Activated naive CD8-positive, alpha-beta T cell (primary cell): ENCODE data around the gene POLD3.

Experiments
- H3K27ac Mint-ChIP-seq: one replicate; pipeline ENCODE4 v1.8.0; 2021; ENCODE audit warnings: mixed read lengths
- H3K27me3 Mint-ChIP-seq: one replicate; pipeline ENCODE4 v1.8.0; 2021; ENCODE audit warnings: mixed read lengths
- H3K36me3 Mint-ChIP-seq: one replicate; pipeline ENCODE4 v1.8.0; 2021; ENCODE audit warnings: mixed read lengths
- H3K4me1 Mint-ChIP-seq: one replicate; pipeline ENCODE4 v1.8.0; 2021; ENCODE audit warnings: low read depth, mixed read lengths
- H3K4me3 Mint-ChIP-seq: one replicate; pipeline ENCODE4 v1.8.0; 2021; ENCODE audit warnings: mild to moderate bottlenecking, mixed read lengths
- H3K9me3 Mint-ChIP-seq: one replicate; pipeline ENCODE4 v1.8.0; 2021; ENCODE audit warnings: low read depth, mixed read lengths

The POLD3 gene

GRCh38 chr11:74608431-74608830 lies 16.0 kb downstream of the POLD3 start:
- no peak overlapping the region for H3K27ac Mint-ChIP-seq
- no peaks in the 10 kb centered on the region for H3K9me3 Mint-ChIP-seq
- H3K4me3 Mint-ChIP-seq, result no peak overlapping the region
- peaks cover 17% of the 10 kb centered on the region for H3K36me3 Mint-ChIP-seq
- H3K4me1 Mint-ChIP-seq, result peaks cover 5% of the 10 kb centered on the region
- H3K27me3 Mint-ChIP-seq, result no peaks in the 10 kb centered on the region

DNA sequence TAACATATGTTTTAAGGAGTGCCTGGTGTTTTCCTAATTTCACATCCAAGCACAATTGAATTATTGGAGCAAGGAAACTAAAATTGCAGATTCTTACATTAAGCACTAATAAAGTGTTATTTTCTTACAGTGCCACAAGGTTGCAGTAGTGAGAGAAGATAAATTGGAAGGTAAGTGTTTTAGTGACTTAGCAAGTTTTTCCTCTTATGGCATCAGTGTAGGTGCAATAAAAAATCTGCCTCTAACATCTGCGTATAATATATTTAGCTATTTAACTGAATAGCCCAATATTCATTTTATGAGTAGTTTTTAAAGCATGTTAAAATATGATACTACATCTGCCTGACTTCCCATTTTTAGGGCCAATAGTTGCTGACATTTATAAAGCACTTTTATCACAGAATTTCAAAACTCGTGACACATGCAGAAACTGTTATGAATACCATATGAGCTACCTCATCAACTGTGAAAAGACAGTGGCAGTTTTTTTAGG lies 19.0 kb downstream of the POLD3 start:
- peaks cover 14% of the 10 kb centered on the region for H3K36me3 Mint-ChIP-seq
- no peaks in the 10 kb centered on the region for H3K9me3 Mint-ChIP-seq
- peaks cover 2% of the 10 kb centered on the region for H3K4me1 Mint-ChIP-seq
- no peaks in the 10 kb centered on the region for H3K27me3 Mint-ChIP-seq
- H3K4me3 Mint-ChIP-seq, result no peak overlapping the region
- H3K27ac Mint-ChIP-seq, result no peak overlapping the region

DNA sequence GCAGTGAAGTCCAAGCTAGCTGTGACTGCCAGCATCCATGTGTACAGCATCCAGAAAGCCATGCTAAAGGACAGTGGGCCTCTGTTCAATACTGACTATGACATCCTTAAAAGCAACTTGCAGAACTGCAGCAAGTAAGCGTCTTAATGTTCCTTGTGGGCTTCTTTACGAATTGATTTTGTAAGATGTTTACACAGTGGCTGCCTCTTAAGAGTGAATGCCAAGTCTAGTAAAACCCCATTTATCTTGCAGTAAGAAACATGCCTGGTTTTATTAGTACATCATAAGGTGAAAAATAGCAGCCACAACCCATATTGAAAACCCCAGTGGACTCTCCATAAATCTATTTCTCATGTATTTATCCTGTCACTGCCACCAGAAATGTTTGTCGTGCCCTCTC lies 20.5 kb downstream of the POLD3 start:
- no peaks in the 10 kb centered on the region for H3K27me3 Mint-ChIP-seq
- peaks cover 1% of the 10 kb centered on the region for H3K4me1 Mint-ChIP-seq
- H3K9me3 Mint-ChIP-seq, result no peaks in the 10 kb centered on the region
- peaks cover 18% of the 10 kb centered on the region for H3K36me3 Mint-ChIP-seq
- no peak overlapping the region for H3K4me3 Mint-ChIP-seq
- no peak overlapping the region for H3K27ac Mint-ChIP-seq

- peaks cover 17% of the 10 kb centered on the region for H3K36me3 Mint-ChIP-seq
- H3K4me1 Mint-ChIP-seq, result no peaks in the 10 kb centered on the region
Observed at GRCh38 chr11:74615311-74615710, 22.9 kb downstream of the POLD3 start.

DNA sequence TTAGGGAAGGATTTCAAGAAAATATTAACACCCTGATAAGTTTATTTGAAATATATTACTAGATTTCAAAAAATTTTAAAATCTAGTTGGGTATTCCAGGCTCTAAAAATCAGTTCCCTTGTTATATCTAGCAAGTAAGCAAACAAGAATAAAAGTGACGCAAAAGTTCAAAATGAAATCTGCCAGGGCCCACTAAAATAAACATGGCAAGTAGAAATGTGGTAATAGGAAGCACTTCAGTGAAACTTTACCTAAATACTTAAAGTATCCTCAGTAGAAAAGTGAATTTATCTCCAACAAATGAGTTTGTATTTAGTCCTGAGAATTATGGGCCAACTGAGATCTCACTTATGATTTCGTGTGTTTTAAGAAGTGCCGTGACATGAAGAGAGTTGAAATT lies 23.6 kb downstream of the POLD3 start:
- Mint-ChIP-seq H3K4me3 (no peak overlapping the region), H3K27me3 (no peaks in the 10 kb centered on the region), H3K4me1 (no peaks in the 10 kb centered on the region), H3K27ac (no peak overlapping the region), H3K36me3 (peaks cover 17% of the 10 kb centered on the region), H3K9me3 (no peaks in the 10 kb centered on the region)

More at GRCh38 chr11:74615311-74615710, 22.9 kb downstream of the POLD3 start:
- H3K4me3 Mint-ChIP-seq, result no peak overlapping the region
- H3K9me3 Mint-ChIP-seq, result no peaks in the 10 kb centered on the region
- no peak overlapping the region for H3K27ac Mint-ChIP-seq
- no peaks in the 10 kb centered on the region for H3K27me3 Mint-ChIP-seq

- no peak overlapping the region for H3K4me3 Mint-ChIP-seq
Observed at GRCh38 chr11:74620531-74620930, 28.1 kb downstream of the POLD3 start.

DNA sequence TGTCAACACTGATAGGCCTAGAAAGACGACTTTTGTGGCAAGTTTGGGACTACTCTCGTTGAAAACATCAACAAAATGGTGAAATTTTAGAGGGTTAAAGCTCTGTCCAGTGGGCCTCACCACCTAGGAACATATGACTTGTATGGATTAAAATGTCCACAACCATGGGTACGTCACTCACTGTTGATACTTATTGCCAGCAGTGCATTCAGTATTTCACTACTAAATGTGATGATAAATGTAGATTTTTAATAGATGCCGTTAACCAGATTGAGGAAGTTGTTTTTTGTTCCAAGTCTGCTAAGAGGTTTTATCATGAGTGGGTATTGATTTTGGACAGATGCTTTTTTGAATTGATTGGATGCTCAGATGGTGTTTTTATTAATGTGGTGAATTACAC lies 33.7 kb downstream of the POLD3 start:
- no peaks in the 10 kb centered on the region for H3K27me3 Mint-ChIP-seq
- H3K27ac Mint-ChIP-seq, result no peak overlapping the region
- no peak overlapping the region for H3K4me3 Mint-ChIP-seq
- no peaks in the 10 kb centered on the region for H3K4me1 Mint-ChIP-seq
- H3K36me3 Mint-ChIP-seq, result peaks cover 22% of the 10 kb centered on the region
- H3K9me3 Mint-ChIP-seq, result no peaks in the 10 kb centered on the region

More at GRCh38 chr11:74620531-74620930, 28.1 kb downstream of the POLD3 start:
- H3K27ac Mint-ChIP-seq, result no peak overlapping the region
- peaks cover 18% of the 10 kb centered on the region for H3K36me3 Mint-ChIP-seq
- H3K27me3 Mint-ChIP-seq, result no peaks in the 10 kb centered on the region
- H3K9me3 Mint-ChIP-seq, result no peaks in the 10 kb centered on the region
- no peaks in the 10 kb centered on the region for H3K4me1 Mint-ChIP-seq

- Mint-ChIP-seq H3K27ac (no peak overlapping the region), H3K4me3 (no peak overlapping the region), H3K9me3 (no peaks in the 10 kb centered on the region), H3K4me1 (no peaks in the 10 kb centered on the region), H3K27me3 (no peaks in the 10 kb centered on the region), H3K36me3 (peaks cover 19% of the 10 kb centered on the region)
Observed at GRCh38 chr11:74626604-74627003, 34.2 kb downstream of the POLD3 start.

- Mint-ChIP-seq H3K4me3 (no peak overlapping the region), H3K4me1 (no peaks in the 10 kb centered on the region), H3K36me3 (peaks cover 16% of the 10 kb centered on the region), H3K9me3 (no peaks in the 10 kb centered on the region), H3K27me3 (no peaks in the 10 kb centered on the region), H3K27ac (no peak overlapping the region)
Observed at GRCh38 chr11:74627381-74627780, 35.0 kb downstream of the POLD3 start.

DNA sequence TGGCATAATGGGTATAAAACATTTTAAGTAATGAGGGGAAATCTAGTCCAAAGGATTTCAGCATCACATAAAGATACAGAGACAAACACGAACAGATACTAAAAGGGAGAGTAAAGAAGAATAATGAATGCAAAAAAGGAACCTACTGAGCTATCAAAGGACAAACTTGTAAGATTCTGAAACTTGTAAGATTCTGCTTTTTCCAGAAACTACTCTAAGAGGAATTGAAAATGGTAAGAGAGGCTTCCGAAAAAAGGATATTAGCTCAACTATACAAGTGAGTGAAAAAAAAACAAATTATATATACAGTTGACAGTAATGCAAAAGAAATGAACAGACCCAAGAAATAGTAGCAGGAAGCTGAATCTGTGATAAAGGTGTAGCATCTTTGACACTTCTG lies 37.7 kb downstream of the POLD3 start:
- Mint-ChIP-seq H3K36me3 (peaks cover 15% of the 10 kb centered on the region), H3K9me3 (no peaks in the 10 kb centered on the region), H3K27ac (no peak overlapping the region), H3K4me3 (no peak overlapping the region), H3K4me1 (no peaks in the 10 kb centered on the region), H3K27me3 (no peaks in the 10 kb centered on the region)

DNA sequence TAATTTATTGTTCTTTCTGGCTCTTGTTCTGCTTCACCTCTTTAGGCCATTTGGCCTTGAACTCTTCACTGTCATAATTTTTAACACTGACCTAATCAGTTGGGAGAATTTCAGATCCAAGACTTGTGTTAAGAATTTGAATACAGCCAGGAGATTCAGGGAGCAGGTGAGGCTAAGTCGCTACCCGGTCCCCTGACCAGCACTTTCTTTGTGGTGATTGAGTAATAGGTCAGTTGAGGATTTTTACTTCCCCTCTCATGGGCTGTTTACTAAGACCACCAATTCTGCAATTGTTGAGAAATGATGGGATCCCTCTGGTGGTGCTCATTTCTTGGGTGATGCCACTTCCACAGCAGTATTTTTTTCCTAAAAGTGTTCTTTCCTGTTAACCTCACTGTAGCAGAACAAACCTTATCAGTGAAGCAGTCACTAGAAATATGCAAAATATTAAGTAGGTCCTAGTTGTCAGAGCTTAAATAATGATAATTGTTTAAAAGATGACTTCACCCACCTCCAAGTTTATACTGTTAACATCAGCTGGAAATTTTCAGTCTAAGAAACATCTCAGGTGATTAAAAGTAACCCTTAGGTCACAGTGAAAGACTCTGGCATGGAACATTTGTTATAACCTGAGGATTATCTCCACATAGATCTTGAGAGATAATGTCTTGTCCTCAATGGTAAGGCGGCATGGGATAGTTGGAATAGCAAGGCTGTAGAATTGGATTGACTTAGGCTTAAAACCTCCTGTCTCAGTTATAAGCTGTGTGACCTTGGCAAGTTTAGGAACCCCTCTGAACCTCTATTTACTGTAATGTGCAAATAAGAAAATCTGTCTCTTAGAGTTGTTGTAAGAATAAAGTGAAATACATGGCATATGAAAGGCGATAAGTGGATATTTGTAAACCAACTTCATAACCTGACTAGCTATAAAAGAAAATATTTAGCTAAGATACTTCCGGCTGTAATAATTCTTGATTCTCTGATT lies 41.3 kb downstream of the POLD3 start:
- Mint-ChIP-seq H3K9me3 (no peaks in the 10 kb centered on the region), H3K36me3 (peaks cover 22% of the 10 kb centered on the region), H3K27me3 (no peaks in the 10 kb centered on the region), H3K4me1 (peaks cover 12% of the 10 kb centered on the region), H3K27ac (no peak overlapping the region), H3K4me3 (no peak overlapping the region)

GRCh38 chr11:74634537-74634936 lies 42.2 kb downstream of the POLD3 start:
- peaks cover 12% of the 10 kb centered on the region for H3K4me1 Mint-ChIP-seq
- H3K9me3 Mint-ChIP-seq, result no peaks in the 10 kb centered on the region
- H3K27ac Mint-ChIP-seq, result no peak overlapping the region
- peaks cover 21% of the 10 kb centered on the region for H3K36me3 Mint-ChIP-seq
- H3K27me3 Mint-ChIP-seq, result no peaks in the 10 kb centered on the region
- H3K4me3 Mint-ChIP-seq, result no peak overlapping the region

- Mint-ChIP-seq H3K4me3 (no peak overlapping the region), H3K27ac (peak overlapping the region; percentile 81), H3K4me1 (peaks cover 12% of the 10 kb centered on the region), H3K36me3 (peaks cover 36% of the 10 kb centered on the region), H3K27me3 (no peaks in the 10 kb centered on the region), H3K9me3 (no peaks in the 10 kb centered on the region)
Observed at GRCh38 chr11:74636630-74637184, 44.3 kb downstream of the POLD3 start.

DNA sequence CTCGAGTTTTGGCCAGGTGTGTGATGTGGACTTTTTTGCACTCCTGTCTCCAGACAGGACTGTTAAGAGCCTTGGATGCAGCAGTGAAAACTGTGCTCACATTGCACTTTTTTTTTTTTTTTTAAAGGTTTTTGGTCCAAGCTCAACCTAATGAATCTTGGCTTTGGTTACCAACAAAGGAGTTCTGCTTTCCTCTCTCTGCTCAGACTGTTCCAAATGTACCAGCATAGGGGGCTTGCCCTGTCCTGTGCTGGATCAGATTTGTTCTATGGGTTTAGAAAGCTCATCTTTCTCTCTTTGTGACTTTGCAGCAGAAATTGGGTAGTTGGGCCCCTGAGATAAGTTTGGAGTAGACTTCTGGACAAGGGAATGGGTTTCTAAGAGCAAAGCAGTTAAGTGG lies 45.3 kb downstream of the POLD3 start:
- peaks cover 40% of the 10 kb centered on the region for H3K36me3 Mint-ChIP-seq
- H3K4me1 Mint-ChIP-seq, result peaks cover 12% of the 10 kb centered on the region
- H3K27me3 Mint-ChIP-seq, result no peaks in the 10 kb centered on the region
- no peaks in the 10 kb centered on the region for H3K9me3 Mint-ChIP-seq
- H3K27ac Mint-ChIP-seq, result no peak overlapping the region
- no peak overlapping the region for H3K4me3 Mint-ChIP-seq

DNA sequence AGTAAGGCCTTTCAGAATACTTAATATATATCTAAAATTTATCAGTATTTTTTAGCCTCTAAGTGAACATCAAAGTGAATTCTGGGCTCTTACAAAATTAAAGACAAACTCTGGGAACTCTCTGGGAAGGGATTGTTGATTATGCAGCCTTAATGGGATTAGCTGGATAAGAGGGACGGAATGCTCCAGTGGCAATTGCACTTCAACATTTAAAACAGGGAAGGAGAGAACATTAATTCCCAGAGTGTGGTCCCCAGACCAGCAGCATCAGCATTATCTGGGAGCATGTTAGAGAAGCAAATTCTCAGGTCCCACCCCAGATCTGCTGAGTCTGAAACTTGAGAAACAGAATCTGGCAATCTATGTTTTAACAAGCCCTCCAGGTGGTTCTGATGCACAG lies 46.5 kb downstream of the POLD3 start:
- Mint-ChIP-seq H3K4me3 (no peak overlapping the region), H3K9me3 (no peaks in the 10 kb centered on the region), H3K36me3 (peaks cover 40% of the 10 kb centered on the region), H3K27me3 (no peaks in the 10 kb centered on the region), H3K4me1 (peaks cover 12% of the 10 kb centered on the region), H3K27ac (no peak overlapping the region)
